HFFc6 (cell line): Measurements from ENCODE around the gene DICER1. TPM values are rescaled to one million over a fixed set of nuclear protein-coding genes. Genes with fewer than 3 reads are reported as not detected.

Source experiments
- DNase-seq: peaks from one replicate; pipeline ENCODE4 v3.0.0-alpha.2; 2018
- H3K27ac Mint-ChIP-seq: 2 replicates; pipeline ENCODE4 v1.8.0; 2020; ENCODE audit warnings: mild to moderate bottlenecking, mixed read lengths
- H3K27me3 Mint-ChIP-seq: 2 replicates; pipeline ENCODE4 v1.8.0; 2021; ENCODE audit warnings: mild to moderate bottlenecking, moderate library complexity, mixed read lengths; ENCODE audit not compliant: insufficient read depth
- H3K36me3 Mint-ChIP-seq: 2 replicates; pipeline ENCODE4 v1.8.0; 2021; ENCODE audit warnings: low read depth, mixed read lengths
- H3K4me1 Mint-ChIP-seq: 2 replicates; pipeline ENCODE4 v1.8.0; 2020; ENCODE audit warnings: low read depth, mixed read lengths
- H3K4me3 Mint-ChIP-seq: 2 replicates; pipeline ENCODE4 v1.8.0; 2020; ENCODE audit warnings: mild to moderate bottlenecking, moderate library complexity, mixed read lengths
- H3K9me3 Mint-ChIP-seq: 2 replicates; pipeline ENCODE4 v1.8.0; 2020; ENCODE audit warnings: mild to moderate bottlenecking, mixed read lengths
- total RNA-seq, 6 experiments: library from RNA; stranded (reverse); fragmentation: NEBNext Ultra II Directional; extraction: Animal tissue kit (Norgen Biotek cat#: 25700); gene quantifications; 2 replicates in 1 of 6; 3 replicates in 5 of 6; pipeline ENCODE4 v1.2.3, GENCODE V29; 2021
- TF ChIP-seq, protein P1 (sequence below): fragments of 200-600 bp; sonication (generic); IDR thresholded peaks from 2 replicates; pipeline ENCODE4 v1.5.0; 2021; ENCODE audit warnings: antibody characterized with exemption, mild to moderate bottlenecking

Gene DICER1
- total RNA-seq, 6 experiments from 2014 or later, result 34.0 to 40.0 (median 37.6) TPM

DNA sequence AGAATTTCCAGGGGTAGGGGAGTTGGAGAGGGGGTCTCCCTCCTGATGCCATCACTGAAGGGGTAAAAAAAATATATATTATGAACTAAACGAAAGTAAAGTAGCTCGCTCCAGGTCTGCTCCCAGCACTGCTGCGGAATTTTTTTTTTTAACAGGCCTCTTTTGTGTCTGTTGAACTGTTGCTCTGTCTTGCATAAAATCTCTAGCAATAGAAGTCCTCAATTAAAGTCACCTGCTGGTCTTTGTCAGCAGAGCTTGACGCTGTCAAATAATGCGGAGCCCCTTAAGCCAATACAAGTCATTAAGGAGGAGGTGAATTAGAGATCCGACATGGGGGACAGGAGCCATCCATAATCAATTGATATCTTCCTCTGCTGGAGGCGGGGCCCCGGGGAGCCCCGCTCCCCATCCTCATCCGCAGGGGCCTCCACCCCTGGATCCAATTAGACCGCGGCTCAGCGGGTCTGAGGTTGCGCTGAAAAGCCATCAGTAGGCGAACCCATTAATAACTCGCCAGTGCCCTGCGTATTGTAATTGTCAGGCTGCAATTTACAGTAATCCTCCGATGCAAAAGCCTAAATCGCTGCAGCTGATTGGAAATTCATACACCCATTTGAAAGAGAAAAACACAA, 85.6 kb downstream of the DICER1 start:
- no peak for DNase-seq
- Mint-ChIP-seq H3K4me1 (no peaks in the 10 kb centered on the region), H3K36me3 (no peaks in the 10 kb centered on the region), H3K9me3 (no peaks in the 10 kb centered on the region), H3K4me3 (no peak overlapping the region; the same call in 1 of the 2 replicates), H3K27ac (no peak overlapping the region), H3K27me3 (peaks cover 27% of the 10 kb centered on the region)
- TF ChIP-seq, protein P1, sequence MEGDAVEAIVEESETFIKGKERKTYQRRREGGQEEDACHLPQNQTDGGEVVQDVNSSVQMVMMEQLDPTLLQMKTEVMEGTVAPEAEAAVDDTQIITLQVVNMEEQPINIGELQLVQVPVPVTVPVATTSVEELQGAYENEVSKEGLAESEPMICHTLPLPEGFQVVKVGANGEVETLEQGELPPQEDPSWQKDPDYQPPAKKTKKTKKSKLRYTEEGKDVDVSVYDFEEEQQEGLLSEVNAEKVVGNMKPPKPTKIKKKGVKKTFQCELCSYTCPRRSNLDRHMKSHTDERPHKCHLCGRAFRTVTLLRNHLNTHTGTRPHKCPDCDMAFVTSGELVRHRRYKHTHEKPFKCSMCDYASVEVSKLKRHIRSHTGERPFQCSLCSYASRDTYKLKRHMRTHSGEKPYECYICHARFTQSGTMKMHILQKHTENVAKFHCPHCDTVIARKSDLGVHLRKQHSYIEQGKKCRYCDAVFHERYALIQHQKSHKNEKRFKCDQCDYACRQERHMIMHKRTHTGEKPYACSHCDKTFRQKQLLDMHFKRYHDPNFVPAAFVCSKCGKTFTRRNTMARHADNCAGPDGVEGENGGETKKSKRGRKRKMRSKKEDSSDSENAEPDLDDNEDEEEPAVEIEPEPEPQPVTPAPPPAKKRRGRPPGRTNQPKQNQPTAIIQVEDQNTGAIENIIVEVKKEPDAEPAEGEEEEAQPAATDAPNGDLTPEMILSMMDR, result no peak

DNA sequence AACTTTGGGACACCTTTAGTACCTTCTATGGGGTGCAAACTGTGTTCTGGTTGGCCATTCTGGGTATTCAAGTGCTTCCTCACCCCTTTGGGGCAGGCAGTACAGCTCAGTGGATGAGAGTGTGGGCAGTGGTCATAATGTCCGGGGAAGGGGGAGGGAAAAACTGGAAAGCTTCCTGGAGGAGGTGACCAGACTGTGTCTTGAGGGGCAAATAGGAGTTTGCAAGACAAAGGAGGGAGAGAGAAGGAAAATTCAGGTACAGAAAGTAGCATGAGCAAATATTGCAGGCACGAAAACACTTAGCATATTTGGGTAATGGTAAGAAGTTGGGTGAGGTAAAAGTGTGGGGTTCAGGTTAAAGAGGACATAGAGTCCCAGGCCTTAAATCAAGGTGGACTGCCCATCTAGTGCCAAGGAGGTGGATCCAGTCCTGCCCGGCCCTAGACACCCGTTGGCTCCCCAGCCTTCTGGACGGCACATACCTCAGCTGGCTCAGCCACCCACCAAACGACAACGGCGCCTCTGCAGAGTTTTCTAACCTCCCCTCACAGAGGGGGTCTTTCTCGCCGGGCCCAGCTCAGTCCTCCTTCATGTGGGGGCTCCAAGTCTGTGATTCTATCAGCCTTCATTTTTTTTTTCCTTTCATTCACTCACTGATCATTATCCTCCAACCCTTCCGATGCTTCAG, 86.4 kb downstream of the DICER1 start:
- Mint-ChIP-seq H3K9me3 (no peaks in the 10 kb centered on the region), H3K27me3 (peaks cover 27% of the 10 kb centered on the region), H3K4me1 (no peaks in the 10 kb centered on the region), H3K4me3 (no peak overlapping the region; the same call in 1 of the 2 replicates), H3K36me3 (no peaks in the 10 kb centered on the region), H3K27ac (no peak overlapping the region)
- TF ChIP-seq, protein P1, result no peak
- DNase-seq, result no peak

DNA sequence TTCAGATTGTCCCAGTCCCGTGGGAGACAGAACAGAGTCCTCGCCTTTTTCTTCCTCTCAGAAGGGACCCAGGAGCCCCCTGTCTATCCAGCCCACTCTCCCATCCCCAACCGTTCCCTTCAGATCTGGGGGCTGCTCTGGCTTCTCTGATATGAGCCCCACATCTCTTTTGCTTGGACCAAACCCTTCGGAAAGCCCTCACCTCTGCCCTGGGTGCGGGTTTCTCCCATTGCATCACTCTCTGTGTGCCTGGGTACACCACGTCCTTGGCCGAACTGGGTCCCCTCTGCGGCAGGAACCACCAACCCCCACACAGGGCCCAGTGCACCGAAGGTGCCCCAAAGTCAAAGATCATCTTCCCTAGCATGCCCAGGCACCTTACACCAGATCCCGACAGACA, 87.8 kb downstream of the DICER1 start:
- Mint-ChIP-seq H3K36me3 (no peaks in the 10 kb centered on the region), H3K27ac (no peak overlapping the region), H3K27me3 (peaks cover 23% of the 10 kb centered on the region), H3K4me1 (no peaks in the 10 kb centered on the region), H3K4me3 (no peak overlapping the region), H3K9me3 (no peaks in the 10 kb centered on the region)
- TF ChIP-seq, protein P1, result no peak
- no peak for DNase-seq

DNA sequence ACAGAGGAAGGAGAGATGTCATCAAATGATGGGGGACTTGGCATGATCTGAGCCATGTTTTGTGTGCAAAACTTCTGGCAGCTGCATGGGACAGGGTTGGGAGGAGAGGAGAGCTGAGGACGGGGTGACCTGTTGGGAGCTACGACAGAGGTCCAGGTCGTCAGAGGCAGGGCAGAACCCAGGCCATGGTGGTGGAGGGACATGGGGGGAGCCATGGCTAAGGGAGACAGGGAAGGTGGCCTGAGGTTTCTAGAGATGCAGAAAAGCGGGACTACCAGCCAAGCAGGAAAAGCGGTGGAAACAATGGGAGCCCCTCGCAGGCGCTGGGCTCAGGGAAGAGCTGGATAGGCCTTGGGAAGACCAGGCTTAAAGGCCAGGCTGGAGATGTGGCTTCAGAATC, 88.3 kb downstream of the DICER1 start:
- TF ChIP-seq, protein P1, result no peak
- no peak overlapping the region for H3K4me3 Mint-ChIP-seq
- H3K27ac Mint-ChIP-seq, result no peak overlapping the region
- H3K4me1 Mint-ChIP-seq, result no peaks in the 10 kb centered on the region
- no peak for DNase-seq
- no peaks in the 10 kb centered on the region for H3K9me3 Mint-ChIP-seq
- no peaks in the 10 kb centered on the region for H3K36me3 Mint-ChIP-seq
- H3K27me3 Mint-ChIP-seq, result peaks cover 23% of the 10 kb centered on the region

DNA sequence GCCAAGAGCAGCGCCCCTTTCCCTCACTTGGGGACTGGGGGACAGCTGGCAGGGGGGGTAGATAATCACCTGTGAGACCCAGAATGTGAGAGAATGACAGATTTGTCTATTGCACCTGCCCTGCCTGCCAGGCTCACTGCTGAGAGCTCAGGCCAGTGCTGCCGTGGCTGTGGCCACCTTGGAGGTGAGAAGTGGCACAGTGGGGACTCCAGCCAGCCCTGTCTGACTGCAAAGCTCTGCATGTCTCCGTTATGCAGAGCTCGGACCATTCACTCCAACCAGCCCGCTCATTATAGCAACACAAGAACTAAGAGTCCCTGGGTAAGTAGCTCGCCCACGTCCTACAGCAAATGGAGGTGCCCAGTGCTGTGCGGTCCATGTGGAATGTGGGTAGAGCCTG, 88.8 kb downstream of the DICER1 start:
- no peak overlapping the region for H3K27ac Mint-ChIP-seq
- no peaks in the 10 kb centered on the region for H3K9me3 Mint-ChIP-seq
- peaks cover 23% of the 10 kb centered on the region for H3K27me3 Mint-ChIP-seq
- DNase-seq, result no peak
- H3K4me3 Mint-ChIP-seq, result no peak overlapping the region
- no peaks in the 10 kb centered on the region for H3K36me3 Mint-ChIP-seq
- TF ChIP-seq, protein P1, result no peak
- no peaks in the 10 kb centered on the region for H3K4me1 Mint-ChIP-seq
